ENCODE measurements around the gene ZYX. TPM values are rescaled to one million over a fixed set of nuclear protein-coding genes. Genes with fewer than 3 reads are reported as not detected.
"Not testable (repeated sequence)": the region's sequence is repeated elsewhere in the genome, so short reads cannot be mapped to it uniquely, and the experiment has no call there.

The ZYX gene
- polyA plus RNA-seq, 1 experiment = 32.6 TPM

DNA sequence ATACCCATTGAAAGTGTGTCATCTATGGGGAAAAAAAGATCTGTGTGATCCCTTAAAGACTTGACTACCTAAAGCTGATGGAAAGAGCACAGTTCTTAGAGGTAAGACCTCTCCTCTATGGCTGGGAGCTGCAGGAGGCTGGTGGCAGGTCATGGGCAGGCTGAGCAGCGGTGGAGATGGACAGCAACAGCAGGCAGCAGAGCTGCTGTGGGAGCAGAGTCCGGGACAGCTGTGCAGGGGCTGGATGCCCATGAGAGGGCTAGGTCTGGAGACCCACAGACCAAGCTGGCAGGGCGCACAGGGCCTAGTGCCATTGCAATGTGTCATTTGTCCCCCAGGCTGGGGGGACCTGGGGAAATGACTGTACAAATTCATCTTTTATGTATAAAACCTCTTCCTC is 40.9 kb downstream of the ZYX start:
- no peak for DNase-seq (ENCODE audit: low read depth, low spot score)

DNA sequence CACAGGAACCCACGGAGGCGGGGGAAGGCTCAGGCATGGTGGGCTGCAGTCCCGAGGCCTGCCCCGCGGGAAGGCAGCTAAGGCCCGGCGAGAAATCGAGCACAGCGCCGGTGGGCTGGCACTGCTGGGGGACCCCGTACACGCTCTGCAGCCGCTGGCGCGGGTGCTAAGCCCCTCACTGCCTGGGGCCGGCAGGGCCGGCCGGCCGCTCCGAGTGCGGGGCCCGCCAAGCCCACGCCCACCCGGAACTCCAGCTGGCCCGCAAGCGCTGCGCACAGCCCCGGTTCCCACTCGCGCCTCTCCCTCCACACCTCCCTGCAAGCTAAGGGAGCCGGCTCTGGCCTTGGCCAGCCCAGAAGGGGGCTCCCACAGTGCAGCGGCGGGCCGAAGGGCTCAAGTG is 43.3 kb downstream of the ZYX start:
- CTCF ChIA-PET = interaction anchor here (4.0 kb wide), 1 partner anchor 184 kb away, joined by 21 read pairs; no protein-coding TSS in a partner anchor
- DNase-seq (ENCODE audit: low read depth, low spot score); H3K9me3 ChIP-seq (ENCODE audit: control insufficient read depth, insufficient read depth, low read length); H3K4me3 ChIP-seq (ENCODE audit: low read depth, low read length); POLR2A ChIA-PET; H3K27me3 ChIP-seq (ENCODE audit: control insufficient read depth, insufficient read depth, low read length); H3K27ac ChIP-seq (ENCODE audit: low read depth, low read length): not testable (repeated sequence)

More for the DNA sequence above, 40.9 kb downstream of the ZYX start:
- ChIA-PET CTCF (interaction anchor here (4.0 kb wide), 1 partner anchor 182 kb away, joined by 21 read pairs; no protein-coding TSS in a partner anchor), POLR2A (no interaction called here)
- H3K27me3 ChIP-seq (ENCODE audit: control insufficient read depth, insufficient read depth, low read length) = no peaks in the 10 kb centered on the region
- no peak for TF ChIP-seq CTCF (IDR thresholded peaks at IDR 0.05; ENCODE audit: low read depth, low read length)
- H3K9me3 ChIP-seq (ENCODE audit: control insufficient read depth, insufficient read depth, low read length) = no peaks in the 10 kb centered on the region; the same call in 1 of the 2 replicates
- H3K4me3 ChIP-seq (ENCODE audit: low read depth, low read length) = no peak overlapping the region
- H3K27ac ChIP-seq (ENCODE audit: low read depth, low read length) = no peak overlapping the region

GRCh38 chr7:143426479-143427142 is 45.5 kb downstream of the ZYX start:
- ChIA-PET POLR2A (no interaction called here), CTCF (interaction anchor here (1.3 to 2.1 kb wide), 2 partner anchors 10 to 186 kb away, joined by 8 to 12 read pairs; no protein-coding TSS in a partner anchor)
- Histone ChIP-seq H3K9me3 (ENCODE audit: control insufficient read depth, insufficient read depth, low read length) (no peaks in the 10 kb centered on the region; the same call in 1 of the 2 replicates), H3K27me3 (ENCODE audit: control insufficient read depth, insufficient read depth, low read length) (no peaks in the 10 kb centered on the region), H3K27ac (ENCODE audit: low read depth, low read length) (no peak overlapping the region), H3K4me3 (ENCODE audit: low read depth, low read length) (no peak overlapping the region)
- DNase-seq (ENCODE audit: low read depth, low spot score) = no peak
- TF ChIP-seq CTCF (IDR thresholded peaks at IDR 0.05; ENCODE audit: low read depth, low read length) = no peak

GRCh38 chr7:143429770-143430698 is 48.9 kb downstream of the ZYX start:
- CTCF ChIA-PET = interaction anchor here (0.9 kb wide), 1 partner anchor 13 kb away, joined by 7 read pairs; no protein-coding TSS in a partner anchor

More at GRCh38 chr7:143429770-143430698, 48.9 kb downstream of the ZYX start:
- no peaks in the 10 kb centered on the region for H3K9me3 ChIP-seq (ENCODE audit: control insufficient read depth, insufficient read depth, low read length)
- H3K27ac ChIP-seq (ENCODE audit: low read depth, low read length) = no peak overlapping the region
- POLR2A ChIA-PET = no interaction called here
- H3K27me3 ChIP-seq (ENCODE audit: control insufficient read depth, insufficient read depth, low read length) = no peaks in the 10 kb centered on the region
- H3K4me3 ChIP-seq (ENCODE audit: low read depth, low read length) = no peak overlapping the region
- DNase-seq (ENCODE audit: low read depth, low spot score) = no peak
- TF ChIP-seq CTCF (IDR thresholded peaks at IDR 0.05; ENCODE audit: low read depth, low read length) = no peak
